AG09309 (cell line): Measurements from ENCODE around the gene DMAC2.

ENCODE experiments used
- DNase-seq: peaks from one replicate; pipeline ENCODE4 v3.0.0-alpha.2; 2010; ENCODE audit warnings: low read depth
- H3K4me3 ChIP-seq: 2 replicates; pipeline ENCODE4 v1.5.1; 2011; ENCODE audit warnings: mild to moderate bottlenecking, low read depth, low read length, moderate library complexity; ENCODE audit not compliant: control insufficient read depth
- TF ChIP-seq, protein P1 (sequence below): IDR thresholded peaks from 2 replicates; pipeline ENCODE4 v1.5.1; 2011; ENCODE audit warnings: mild to moderate bottlenecking, low read depth, low read length, inconsistent platforms; ENCODE audit not compliant: insufficient read depth, control insufficient read depth; ENCODE audit errors: missing control alignments

The DMAC2 gene

DNA sequence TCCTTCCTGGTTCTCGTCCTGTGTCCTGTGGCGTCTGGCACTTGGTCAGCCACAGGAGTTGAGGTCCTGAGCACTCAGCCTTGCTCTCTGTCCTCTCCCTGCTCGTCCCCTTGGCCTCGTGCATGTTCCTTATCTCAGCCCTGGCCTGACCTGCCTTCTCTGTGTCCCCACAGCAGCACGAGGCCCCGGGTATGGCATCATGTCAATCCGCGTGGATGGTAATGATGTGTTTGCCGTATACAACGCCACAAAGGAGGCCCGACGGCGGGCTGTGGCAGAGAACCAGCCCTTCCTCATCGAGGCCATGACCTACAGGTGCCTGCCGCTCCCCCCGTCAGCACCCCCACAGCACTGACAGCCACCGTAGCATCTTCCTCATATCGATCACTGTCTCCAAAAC lies 17.3 kb downstream of the DMAC2 start:
- no peak overlapping the region for H3K4me3 ChIP-seq
- TF ChIP-seq, protein P1, sequence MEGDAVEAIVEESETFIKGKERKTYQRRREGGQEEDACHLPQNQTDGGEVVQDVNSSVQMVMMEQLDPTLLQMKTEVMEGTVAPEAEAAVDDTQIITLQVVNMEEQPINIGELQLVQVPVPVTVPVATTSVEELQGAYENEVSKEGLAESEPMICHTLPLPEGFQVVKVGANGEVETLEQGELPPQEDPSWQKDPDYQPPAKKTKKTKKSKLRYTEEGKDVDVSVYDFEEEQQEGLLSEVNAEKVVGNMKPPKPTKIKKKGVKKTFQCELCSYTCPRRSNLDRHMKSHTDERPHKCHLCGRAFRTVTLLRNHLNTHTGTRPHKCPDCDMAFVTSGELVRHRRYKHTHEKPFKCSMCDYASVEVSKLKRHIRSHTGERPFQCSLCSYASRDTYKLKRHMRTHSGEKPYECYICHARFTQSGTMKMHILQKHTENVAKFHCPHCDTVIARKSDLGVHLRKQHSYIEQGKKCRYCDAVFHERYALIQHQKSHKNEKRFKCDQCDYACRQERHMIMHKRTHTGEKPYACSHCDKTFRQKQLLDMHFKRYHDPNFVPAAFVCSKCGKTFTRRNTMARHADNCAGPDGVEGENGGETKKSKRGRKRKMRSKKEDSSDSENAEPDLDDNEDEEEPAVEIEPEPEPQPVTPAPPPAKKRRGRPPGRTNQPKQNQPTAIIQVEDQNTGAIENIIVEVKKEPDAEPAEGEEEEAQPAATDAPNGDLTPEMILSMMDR: no peak
- DNase-seq: no peak

DNA sequence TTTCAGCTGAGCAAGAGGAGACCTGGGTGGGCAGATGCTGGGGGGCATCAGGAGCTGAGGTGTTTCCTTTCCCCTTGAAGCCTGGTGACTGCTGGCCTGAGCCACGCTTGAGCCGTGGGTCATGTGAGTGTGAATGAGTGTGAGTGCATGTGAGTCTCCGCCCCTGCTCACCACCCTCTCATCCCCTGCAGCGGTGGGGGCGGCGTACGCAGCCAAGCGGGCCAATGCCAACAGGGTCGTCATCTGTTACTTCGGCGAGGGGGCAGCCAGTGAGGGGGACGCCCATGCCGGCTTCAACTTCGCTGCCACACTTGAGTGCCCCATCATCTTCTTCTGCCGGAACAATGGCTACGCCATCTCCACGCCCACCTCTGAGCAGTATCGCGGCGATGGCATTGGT lies 17.7 kb downstream of the DMAC2 start:
- no peak for DNase-seq
- H3K4me3 ChIP-seq: no peak overlapping the region
- TF ChIP-seq, protein P1: no peak

DNA sequence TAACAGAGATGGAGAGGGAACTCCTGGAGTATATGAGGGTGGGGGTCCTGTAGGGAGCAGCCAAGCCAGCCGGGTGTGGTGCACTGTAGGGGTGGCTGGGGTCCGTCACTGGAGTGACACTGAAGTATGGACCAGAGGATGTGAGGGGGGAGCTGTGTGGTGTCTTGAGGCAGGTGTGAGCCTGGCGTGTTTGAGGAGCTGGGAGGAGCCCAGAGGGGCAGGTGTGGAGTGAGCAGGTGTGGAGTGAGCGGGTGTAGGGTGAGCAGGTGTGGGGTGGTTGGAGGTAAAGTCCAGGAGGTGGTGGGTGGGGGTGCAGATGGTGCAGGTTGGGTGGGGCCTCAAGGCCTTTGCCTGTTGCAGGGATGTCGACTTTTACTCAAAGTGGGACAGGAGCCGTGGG lies 18.4 kb downstream of the DMAC2 start:
- no peak for DNase-seq
- H3K4me3 ChIP-seq: no peak overlapping the region
- TF ChIP-seq, protein P1: no peak

DNA sequence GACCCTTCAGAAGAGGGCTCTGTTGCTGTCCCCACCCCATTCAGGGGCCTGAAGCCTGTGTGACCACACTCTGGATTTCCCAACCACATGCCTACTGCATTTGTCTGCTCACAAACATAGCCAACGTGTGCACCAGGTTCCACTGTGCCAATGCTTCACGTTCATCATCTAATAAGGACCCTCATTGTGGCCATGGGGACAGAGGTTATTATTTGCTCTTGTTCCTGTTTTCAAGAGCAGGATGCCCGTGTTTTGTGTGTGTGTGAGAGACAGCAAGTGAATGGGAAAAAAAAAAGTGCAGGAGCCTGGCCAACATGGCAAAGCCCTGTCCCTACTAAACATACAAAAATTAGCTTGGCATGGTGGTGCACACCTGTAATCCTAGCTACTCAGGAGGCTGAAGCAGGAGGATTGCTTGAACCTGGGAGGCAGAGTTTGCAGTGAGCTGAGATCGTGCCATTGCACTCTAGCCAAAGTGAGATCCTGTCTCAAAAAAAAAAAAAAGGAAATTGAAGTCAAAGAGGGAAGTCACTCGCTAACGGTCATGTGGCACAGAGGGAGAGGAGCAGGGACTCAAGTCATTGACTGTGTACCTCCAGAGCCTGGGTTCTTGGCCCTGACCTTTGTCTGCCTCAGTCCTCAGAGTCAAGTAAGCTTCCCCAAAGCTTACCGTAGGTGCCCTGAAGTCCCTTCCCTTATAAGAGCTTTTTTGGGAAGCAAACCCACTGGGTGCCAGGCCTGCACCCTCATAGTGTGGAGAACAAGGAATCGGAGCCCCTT lies 19.4 kb downstream of the DMAC2 start:
- TF ChIP-seq, protein P1: no peak
- no peak overlapping the region for H3K4me3 ChIP-seq
- DNase-seq: no peak

DNA sequence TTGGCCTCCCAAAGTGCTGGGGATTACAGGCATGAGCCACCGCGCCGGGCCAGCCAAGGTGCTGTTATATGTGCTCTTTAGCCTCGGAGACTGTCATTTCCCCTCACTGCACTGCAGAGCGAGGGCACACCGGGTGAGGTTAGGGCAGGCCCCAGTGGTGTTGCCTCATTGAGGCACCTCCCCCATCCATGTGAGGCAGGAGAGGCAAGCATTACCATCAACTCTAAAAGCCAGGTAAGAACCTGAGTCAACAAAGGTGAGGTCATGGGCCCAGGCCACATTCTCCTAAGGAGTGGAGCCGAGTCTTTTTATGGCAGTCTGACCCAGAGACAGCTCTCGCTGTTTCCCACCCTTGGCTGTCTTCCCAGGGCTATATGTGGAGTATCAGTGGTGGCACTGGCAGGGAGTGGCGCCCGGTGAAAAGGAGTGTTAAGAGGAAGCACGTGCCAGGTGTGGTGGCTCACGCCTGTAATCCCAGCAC lies 23.5 kb downstream of the DMAC2 start:
- H3K4me3 ChIP-seq: no peak overlapping the region
- TF ChIP-seq, protein P1: no peak
- DNase-seq: no peak

DNA sequence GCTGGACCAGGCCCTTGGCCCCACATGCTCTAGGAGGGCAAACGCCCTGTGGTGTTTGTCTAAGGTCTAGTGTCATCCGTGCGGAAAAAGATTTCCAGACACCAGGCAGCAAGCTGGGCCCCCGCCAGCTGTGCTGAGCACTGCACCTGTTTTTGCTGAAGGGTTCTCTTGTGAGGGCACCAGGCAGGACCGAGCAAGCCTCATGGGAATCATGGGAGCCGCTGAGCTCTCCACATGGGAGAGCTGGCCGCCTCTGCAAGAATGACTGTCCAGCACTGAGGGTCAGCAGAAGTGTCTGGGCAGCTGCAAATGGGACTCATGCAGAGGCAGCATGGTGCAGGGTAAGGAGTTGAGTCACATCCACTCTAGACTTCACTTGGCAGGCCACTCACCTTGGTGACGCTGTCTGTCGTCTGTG lies 24.5 kb downstream of the DMAC2 start:
- no peak for DNase-seq
- H3K4me3 ChIP-seq: no peak overlapping the region
- TF ChIP-seq, protein P1: no peak

DNA sequence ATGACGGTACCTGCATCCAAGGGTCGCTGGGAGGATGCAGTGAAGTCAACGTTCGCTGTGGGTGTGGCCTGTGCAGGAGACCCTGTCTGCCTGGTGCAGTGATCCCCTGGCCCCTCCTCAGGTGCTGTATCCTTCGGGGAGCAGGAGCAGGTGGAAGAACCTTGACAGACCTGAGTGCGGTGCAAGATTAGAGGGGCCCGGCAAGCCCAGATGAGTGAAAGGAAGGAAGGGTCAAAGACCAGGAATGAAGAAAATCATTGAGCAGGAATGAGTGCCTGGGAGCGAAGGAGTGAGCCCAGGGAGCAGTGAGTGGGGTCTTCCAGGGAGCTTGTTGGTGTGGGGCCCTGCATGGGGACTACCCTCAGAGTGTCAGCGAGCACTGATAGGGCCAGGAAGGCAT lies 25.3 kb downstream of the DMAC2 start:
- TF ChIP-seq, protein P1: no peak
- no peak for DNase-seq
- no peak overlapping the region for H3K4me3 ChIP-seq
